GM19193 (cell line): Measurements from ENCODE around the gene MEGF6.

ENCODE experiments used
- POLR2A ChIP-seq: IDR thresholded peaks from 4 replicates; pipeline ENCODE4 v1.6.1; 2011; ENCODE audit not compliant: insufficient read depth, insufficient read length; ENCODE audit errors: extremely low read depth

The MEGF6 gene

GRCh38 chr1:3530926-3531818 is 80.1 kb downstream of the MEGF6 start:
- TF ChIP-seq POLR2A: no peak

DNA sequence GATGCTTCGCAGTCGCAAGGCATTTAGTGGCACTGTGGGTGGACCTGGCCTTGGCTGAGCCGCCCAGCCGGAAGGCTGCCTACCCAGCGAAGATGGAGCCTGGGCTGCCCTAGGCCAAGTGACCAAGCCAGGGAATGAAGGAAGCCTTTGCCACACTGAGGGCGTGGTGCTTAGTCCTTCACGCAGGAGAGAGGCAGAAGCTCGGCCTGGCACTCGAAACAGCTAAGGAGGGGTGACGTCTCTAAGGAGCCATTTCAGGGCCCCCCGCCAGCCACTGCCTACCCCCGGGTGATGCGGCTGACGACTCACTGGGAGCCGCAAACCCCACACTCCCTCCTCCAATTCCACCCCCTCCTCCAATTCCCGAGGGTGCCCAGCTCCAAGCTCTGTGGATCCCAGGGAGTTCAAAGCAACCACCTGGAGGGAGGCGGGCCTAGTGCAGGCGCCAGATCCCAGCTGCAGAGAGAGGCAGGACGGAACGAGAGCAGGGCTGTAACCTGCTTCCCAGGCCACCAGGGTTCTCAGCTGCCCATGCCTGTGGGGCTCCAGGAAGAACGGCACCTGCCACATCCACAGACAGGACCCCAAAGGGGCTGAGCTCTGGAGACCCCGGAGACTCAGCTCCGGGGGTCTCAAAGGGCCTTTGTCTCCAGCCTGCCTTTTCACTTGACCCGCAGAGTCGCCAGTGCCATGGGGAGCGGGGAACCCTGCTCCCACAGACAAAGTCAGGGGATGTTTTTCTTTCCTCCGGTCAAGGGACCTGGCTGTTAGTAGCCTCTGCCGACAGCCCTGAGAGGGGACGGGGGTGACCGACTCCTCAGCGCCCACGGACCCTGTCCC is 81.0 kb downstream of the MEGF6 start:
- TF ChIP-seq POLR2A: no peak

- no peak for TF ChIP-seq POLR2A
Observed at GRCh38 chr1:3529099-3529729, 82.1 kb downstream of the MEGF6 start.

DNA sequence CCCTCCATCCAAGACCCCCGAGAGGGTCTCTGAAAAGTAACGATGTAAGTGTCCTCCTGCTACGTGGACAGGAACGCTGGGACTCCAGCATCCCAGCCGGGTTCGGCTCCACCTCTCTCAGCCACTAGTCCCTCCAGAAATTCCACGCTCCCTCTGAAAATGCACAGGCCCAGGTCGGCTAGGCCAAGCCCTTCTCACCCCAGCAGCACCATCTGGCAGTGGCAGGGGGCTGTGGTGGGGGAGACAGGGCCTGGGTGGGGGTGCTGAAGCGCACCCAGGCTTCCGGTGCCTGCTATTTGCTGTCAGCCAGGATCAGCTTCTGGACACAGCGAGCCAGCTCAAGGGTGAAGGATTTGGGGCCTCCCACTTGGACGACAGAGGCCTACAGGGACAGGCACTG is 83.5 kb downstream of the MEGF6 start:
- no peak for TF ChIP-seq POLR2A

DNA sequence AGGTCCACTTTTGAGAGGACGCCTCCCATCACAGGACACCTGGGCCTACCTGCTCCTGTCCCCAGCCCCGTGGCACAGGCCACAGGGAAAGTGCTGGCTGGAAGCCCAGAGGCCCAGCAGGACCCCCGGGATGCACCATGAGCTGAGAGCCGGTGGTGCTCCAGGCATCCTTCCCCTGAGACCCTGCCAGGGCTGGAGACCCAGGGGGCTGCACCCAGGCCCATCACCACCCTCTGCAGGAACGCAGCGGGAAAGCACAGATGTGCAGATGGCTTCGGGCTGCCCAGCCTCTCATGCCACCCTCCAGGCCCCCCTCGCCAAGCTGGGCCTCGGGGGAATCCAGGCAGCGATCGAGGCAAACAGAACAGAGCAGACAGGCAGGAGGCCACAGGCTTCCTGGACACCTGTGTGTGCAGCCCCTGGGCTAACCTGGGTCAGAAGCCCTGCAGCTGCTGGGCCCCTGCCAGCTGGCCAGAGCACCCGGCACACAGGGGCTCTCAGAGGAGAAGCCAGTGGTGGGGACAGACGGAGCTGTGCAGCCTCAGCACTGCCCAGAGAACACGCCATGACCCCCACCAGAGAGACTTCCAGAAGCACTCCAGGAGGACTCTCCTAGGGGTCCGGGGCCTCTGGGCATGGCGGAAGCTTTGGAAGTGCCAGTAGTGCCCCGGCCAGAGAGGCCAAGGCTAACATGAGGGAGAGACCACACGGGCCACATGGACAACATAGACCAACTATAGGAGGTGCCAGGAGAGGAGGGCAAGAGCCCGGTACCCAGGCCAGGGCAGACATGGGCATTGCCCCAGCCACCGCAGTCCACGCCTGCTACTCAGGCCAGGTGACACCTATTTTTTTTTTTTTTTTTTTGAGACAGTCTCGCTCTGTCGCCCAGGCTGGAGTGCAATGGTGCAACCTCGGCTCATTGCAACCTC is 85.5 kb downstream of the MEGF6 start:
- no peak for TF ChIP-seq POLR2A

- no peak for TF ChIP-seq POLR2A
Observed at GRCh38 chr1:3524556-3525203, 86.6 kb downstream of the MEGF6 start.

DNA sequence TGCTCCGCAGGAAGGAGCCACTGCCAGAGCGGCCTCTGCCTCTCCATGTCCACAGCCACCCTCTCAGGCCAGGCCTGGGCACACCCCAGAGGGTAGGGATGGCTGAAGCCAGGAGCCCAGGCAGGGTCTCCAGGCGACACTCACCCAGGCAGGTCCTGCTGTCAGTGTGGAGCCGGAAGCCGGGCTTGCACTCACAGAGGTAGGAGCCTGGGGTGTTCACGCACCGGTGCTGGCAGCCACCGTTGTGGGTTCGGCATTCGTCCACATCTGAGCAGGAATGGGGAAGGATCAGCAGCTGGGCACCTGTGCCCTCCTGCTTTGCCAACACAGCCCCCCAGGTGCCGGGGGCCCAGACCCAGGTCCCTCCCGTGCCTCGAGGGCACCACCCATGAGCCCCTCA is 87.3 kb downstream of the MEGF6 start:
- TF ChIP-seq POLR2A: no peak

DNA sequence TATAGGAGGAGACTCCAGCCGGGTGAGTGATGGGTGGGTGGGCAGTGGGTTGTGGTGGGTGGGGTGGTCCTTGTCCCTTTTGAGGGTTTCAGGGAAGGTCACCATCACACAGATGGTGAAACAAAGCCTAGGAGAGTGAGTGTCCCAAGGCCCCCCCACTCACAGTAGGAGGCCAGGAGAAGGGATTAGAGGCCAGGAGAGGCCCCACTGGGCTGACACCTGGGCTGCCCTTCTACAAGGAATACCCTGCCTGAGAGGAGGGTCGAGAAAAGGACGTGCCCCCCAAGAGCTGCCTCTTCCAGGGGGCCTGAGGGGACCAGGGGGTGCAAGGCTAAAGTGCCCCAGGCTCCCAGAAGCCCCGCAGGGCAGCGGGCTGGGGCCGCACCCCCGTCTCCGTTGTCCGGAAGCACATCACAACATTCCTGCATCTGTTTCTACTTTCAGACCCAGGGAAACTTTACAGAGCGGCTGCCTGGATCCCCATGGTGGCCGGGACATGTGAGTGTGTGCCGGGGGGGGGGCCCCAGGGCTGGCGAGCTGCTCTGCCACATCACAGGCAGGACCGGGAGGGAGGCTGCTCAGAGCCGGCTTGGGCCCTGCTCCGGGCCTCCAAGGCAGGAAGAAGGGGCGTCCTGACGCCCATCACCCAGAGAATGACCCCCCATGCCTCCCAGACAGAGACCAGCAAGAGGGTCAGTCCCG is 88.6 kb downstream of the MEGF6 start:
- TF ChIP-seq POLR2A: no peak

GRCh38 chr1:3522112-3522511 is 89.2 kb downstream of the MEGF6 start:
- no peak for TF ChIP-seq POLR2A

- no peak for TF ChIP-seq POLR2A
Observed at GRCh38 chr1:3521426-3521825, 89.9 kb downstream of the MEGF6 start.

- TF ChIP-seq POLR2A: no peak
Observed at GRCh38 chr1:3520419-3521378, 90.6 kb downstream of the MEGF6 start.

GRCh38 chr1:3519301-3519885 is 91.9 kb downstream of the MEGF6 start:
- no peak for TF ChIP-seq POLR2A
